Kidney capillary endothelial cell (primary cell): ENCODE results near the gene KLHL7.
"Not testable (repeated sequence)": the region's sequence is repeated elsewhere in the genome, so short reads cannot be mapped to it uniquely, and the experiment has no call there.

Experiments used
- DNase-seq: peaks from one replicate; pipeline ENCODE4 v3.0.0-alpha.2; 2018; ENCODE audit warnings: low spot score

The KLHL7 gene

GRCh38 chr7:23181684-23182553, 76.3 kb downstream of the KLHL7 start, which contains the start of gene NUP42:
NUP42 (plus strand) TSS chr7:23182048; CDS start chr7:23182086, 38 bp downstream.
- peak; percentile 99 for DNase-seq

- no peak for DNase-seq
Observed at GRCh38 chr7:23183279-23184012, 77.9 kb downstream of the KLHL7 start.

- no peak for DNase-seq
Observed at GRCh38 chr7:23184291-23184690, 78.7 kb downstream of the KLHL7 start.

- DNase-seq = peak; percentile 60
Observed at GRCh38 chr7:23184709-23185359, 79.2 kb downstream of the KLHL7 start.

- DNase-seq = no peak
Observed at GRCh38 chr7:23185980-23186379, 80.4 kb downstream of the KLHL7 start.

GRCh38 chr7:23191022-23191421, 85.4 kb downstream of the KLHL7 start:
- DNase-seq = no peak

- DNase-seq = not testable (repeated sequence)
Observed at GRCh38 chr7:23193650-23194227, 88.2 kb downstream of the KLHL7 start.

- no peak for DNase-seq
Observed at GRCh38 chr7:23196306-23196705, 90.7 kb downstream of the KLHL7 start.

- DNase-seq = not testable (repeated sequence)
Observed at GRCh38 chr7:23197745-23198144, 92.2 kb downstream of the KLHL7 start.

- DNase-seq = no peak
Observed at GRCh38 chr7:23200331-23200730, 94.7 kb downstream of the KLHL7 start.

GRCh38 chr7:23204241-23204640, 98.7 kb downstream of the KLHL7 start:
- no peak for DNase-seq

- DNase-seq = no peak
Observed at GRCh38 chr7:23205577-23205908, 100.0 kb downstream of the KLHL7 start.

GRCh38 chr7:23205909-23206767, 100.6 kb downstream of the KLHL7 start:
- DNase-seq = no peak

- no peak for DNase-seq
Observed at GRCh38 chr7:23207021-23207420, 101.4 kb downstream of the KLHL7 start.

GRCh38 chr7:23207884-23208283, 102.3 kb downstream of the KLHL7 start:
- DNase-seq = no peak

GRCh38 chr7:23208316-23208715, 102.7 kb downstream of the KLHL7 start:
- no peak for DNase-seq

- no peak for DNase-seq
Observed at GRCh38 chr7:23210506-23210905, 104.9 kb downstream of the KLHL7 start.

- no peak for DNase-seq
Observed at GRCh38 chr7:23211589-23211988, 106.0 kb downstream of the KLHL7 start.

GRCh38 chr7:23212395-23212794, 106.8 kb downstream of the KLHL7 start:
- DNase-seq = no peak

GRCh38 chr7:23212841-23213240, 107.3 kb downstream of the KLHL7 start:
- DNase-seq = no peak

GRCh38 chr7:23213755-23214154, 108.2 kb downstream of the KLHL7 start:
- DNase-seq = no peak
